GM18526 (cell line): ENCODE data around the gene IL21R.

Experiments used
- POLR2A ChIP-seq: IDR thresholded peaks from 3 replicates; pipeline ENCODE4 v1.6.1; 2011; ENCODE audit not compliant: insufficient read length; ENCODE audit errors: extremely low read depth

Gene IL21R

GRCh38 chr16:27401768-27402568, at the start of gene IL21R:
Gene IL21R (plus strand): TSS chr16:27402174. CDS start chr16:27430072, 27,898 bp downstream.
- peak; percentile 95 for TF ChIP-seq POLR2A

- TF ChIP-seq POLR2A, result no peak
Observed at GRCh38 chr16:27353853-27354252, 48.1 kb upstream of the IL21R start.

- TF ChIP-seq POLR2A, result no peak
Observed at GRCh38 chr16:27355610-27356009, 46.4 kb upstream of the IL21R start.

- no peak for TF ChIP-seq POLR2A
Observed at GRCh38 chr16:27356794-27357193, 45.2 kb upstream of the IL21R start.

GRCh38 chr16:27359051-27359450, 42.9 kb upstream of the IL21R start:
- no peak for TF ChIP-seq POLR2A

- no peak for TF ChIP-seq POLR2A
Observed at GRCh38 chr16:27359615-27360014, 42.4 kb upstream of the IL21R start.

GRCh38 chr16:27361987-27362386, 40.0 kb upstream of the IL21R start:
- TF ChIP-seq POLR2A, result no peak

GRCh38 chr16:27362570-27363245, 39.3 kb upstream of the IL21R start:
- TF ChIP-seq POLR2A, result no peak

GRCh38 chr16:27363246-27363632, 38.7 kb upstream of the IL21R start:
- TF ChIP-seq POLR2A, result no peak

- no peak for TF ChIP-seq POLR2A
Observed at GRCh38 chr16:27363797-27364196, 38.2 kb upstream of the IL21R start.

- TF ChIP-seq POLR2A, result no peak
Observed at GRCh38 chr16:27364493-27365141, 37.4 kb upstream of the IL21R start.

- no peak for TF ChIP-seq POLR2A
Observed at GRCh38 chr16:27365142-27366089, 36.6 kb upstream of the IL21R start.

GRCh38 chr16:27366687-27367460, 35.1 kb upstream of the IL21R start:
- no peak for TF ChIP-seq POLR2A
